ENCODE data around the gene PCYT2. TPM values are rescaled to one million over a fixed set of nuclear protein-coding genes. Genes with fewer than 3 reads are reported as not detected.

Gene PCYT2
- total and polyA plus RNA-seq, 9 of the 15 experiments (the other 6 are each of a cell fraction or from before 2014, with no cell fraction given), result 0.92 to 134 (median 82.5) TPM

- no peak for TF ChIP-seq ZNF407 (IDR thresholded peaks at IDR 0.05; ENCODE audit: low read depth)
- TF ChIP-seq ZKSCAN3 (CRISPR knock-in tag; IDR thresholded peaks at IDR 0.05), result no peak
- TF ChIP-seq AFF4 (CRISPR knock-in tag; IDR thresholded peaks at IDR 0.05), result peak; percentile 45
- peak; percentile 85 for TF ChIP-seq U2AF1 (optimal IDR thresholded peaks at IDR 0.05; ENCODE audit: low read depth, low read length)
- TF ChIP-seq NFIC (IDR thresholded peaks at IDR 0.05), result peak; percentile 96
- no peak for TF ChIP-seq ATF2 (CRISPR knock-in tag; IDR thresholded peaks at IDR 0.05)
- no peak for TF ChIP-seq TFAM (CRISPR knock-in tag; conservative IDR thresholded peaks at IDR 0.05)
- TF ChIP-seq GTF3C2 (IDR thresholded peaks at IDR 0.05; ENCODE audit: borderline replicate concordance, extremely low read depth, insufficient read length), result no peak
- TF ChIP-seq CHD4 (IDR thresholded peaks at IDR 0.05; ENCODE audit: insufficient read depth, insufficient replicate concordance, low read depth, low read length, poor library complexity, severe bottlenecking), result peak; percentile 80
Observed at GRCh38 chr17:81927653-81928543, 16.7 kb upstream of the PCYT2 start, which contains the start of gene MAFG (continued).
